ENCODE data around the gene STK32B. TPM values are rescaled to one million over a fixed set of nuclear protein-coding genes. Genes with fewer than 3 reads are reported as not detected.
"Not testable (repeated sequence)": the region's sequence is repeated elsewhere in the genome, so short reads cannot be mapped to it uniquely, and the experiment has no call there.

STK32B gene
- total RNA-seq, 1 donor from 2014 or later: 0.94 TPM

- no peak for DNase-seq (ENCODE audit: low spot score)
Observed at GRCh38 chr4:5206016-5206790, 154.9 kb downstream of the STK32B start.

GRCh38 chr4:5209862-5210261 lies 158.6 kb downstream of the STK32B start:
- DNase-seq (ENCODE audit: low spot score): no peak

GRCh38 chr4:5211282-5211839 lies 160.1 kb downstream of the STK32B start:
- DNase-seq (ENCODE audit: low spot score): no peak

- no peak for DNase-seq (ENCODE audit: low spot score)
Observed at GRCh38 chr4:5212255-5213013, 161.2 kb downstream of the STK32B start.

- DNase-seq (ENCODE audit: low spot score): no peak
Observed at GRCh38 chr4:5213087-5213595, 161.9 kb downstream of the STK32B start.

- no peak for DNase-seq (ENCODE audit: low spot score)
Observed at GRCh38 chr4:5215321-5215720, 164.0 kb downstream of the STK32B start.

- DNase-seq (ENCODE audit: low spot score): no peak
Observed at GRCh38 chr4:5217421-5217820, 166.1 kb downstream of the STK32B start.

- DNase-seq (ENCODE audit: low spot score): no peak
Observed at GRCh38 chr4:5218376-5219069, 167.2 kb downstream of the STK32B start.

GRCh38 chr4:5220028-5220427 lies 168.7 kb downstream of the STK32B start:
- DNase-seq (ENCODE audit: low spot score): no peak

- DNase-seq (ENCODE audit: low spot score): no peak
Observed at GRCh38 chr4:5222047-5222446, 170.8 kb downstream of the STK32B start.

GRCh38 chr4:5222951-5223350 lies 171.7 kb downstream of the STK32B start:
- DNase-seq (ENCODE audit: low spot score): no peak

- DNase-seq (ENCODE audit: low spot score): no peak
Observed at GRCh38 chr4:5224340-5224739, 173.1 kb downstream of the STK32B start.

- DNase-seq (ENCODE audit: low spot score): no peak
Observed at GRCh38 chr4:5232549-5232948, 181.3 kb downstream of the STK32B start.

GRCh38 chr4:5237086-5237660 lies 185.9 kb downstream of the STK32B start:
- no peak for DNase-seq (ENCODE audit: low spot score)

- DNase-seq (ENCODE audit: low spot score): no peak
Observed at GRCh38 chr4:5238173-5238572, 186.9 kb downstream of the STK32B start.

GRCh38 chr4:5247061-5247460 lies 195.8 kb downstream of the STK32B start:
- DNase-seq (ENCODE audit: low spot score): not testable (repeated sequence)

- no peak for DNase-seq (ENCODE audit: low spot score)
Observed at GRCh38 chr4:5247735-5248134, 196.5 kb downstream of the STK32B start.

GRCh38 chr4:5249727-5250126 lies 198.4 kb downstream of the STK32B start:
- DNase-seq (ENCODE audit: low spot score): no peak

- DNase-seq (ENCODE audit: low spot score): not testable (repeated sequence)
Observed at GRCh38 chr4:5250536-5250935, 199.3 kb downstream of the STK32B start.

- no peak for DNase-seq (ENCODE audit: low spot score)
Observed at GRCh38 chr4:5256421-5256820, 205.1 kb downstream of the STK32B start.

- no peak for DNase-seq (ENCODE audit: low spot score)
Observed at GRCh38 chr4:5257086-5257485, 205.8 kb downstream of the STK32B start.

- DNase-seq (ENCODE audit: low spot score): no peak
Observed at GRCh38 chr4:5259471-5259870, 208.2 kb downstream of the STK32B start.

Measured in ureter (tissue), 1 donor.